NOMO-1 treated with DMSO at 0.1 percent for 48 hours (cell line): ENCODE data around the gene LRRTM2.
"Not testable (repeated sequence)": the region's sequence is repeated elsewhere in the genome, so short reads cannot be mapped to it uniquely, and the experiment has no call there.

Experiments
- DNase-seq: peaks from one replicate; lab custom pipeline; 2025; ENCODE audit not compliant: unreplicated experiment; lab: John Stamatoyannopoulos, UW

LRRTM2 gene, protein sequence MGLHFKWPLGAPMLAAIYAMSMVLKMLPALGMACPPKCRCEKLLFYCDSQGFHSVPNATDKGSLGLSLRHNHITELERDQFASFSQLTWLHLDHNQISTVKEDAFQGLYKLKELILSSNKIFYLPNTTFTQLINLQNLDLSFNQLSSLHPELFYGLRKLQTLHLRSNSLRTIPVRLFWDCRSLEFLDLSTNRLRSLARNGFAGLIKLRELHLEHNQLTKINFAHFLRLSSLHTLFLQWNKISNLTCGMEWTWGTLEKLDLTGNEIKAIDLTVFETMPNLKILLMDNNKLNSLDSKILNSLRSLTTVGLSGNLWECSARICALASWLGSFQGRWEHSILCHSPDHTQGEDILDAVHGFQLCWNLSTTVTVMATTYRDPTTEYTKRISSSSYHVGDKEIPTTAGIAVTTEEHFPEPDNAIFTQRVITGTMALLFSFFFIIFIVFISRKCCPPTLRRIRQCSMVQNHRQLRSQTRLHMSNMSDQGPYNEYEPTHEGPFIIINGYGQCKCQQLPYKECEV

DNA sequence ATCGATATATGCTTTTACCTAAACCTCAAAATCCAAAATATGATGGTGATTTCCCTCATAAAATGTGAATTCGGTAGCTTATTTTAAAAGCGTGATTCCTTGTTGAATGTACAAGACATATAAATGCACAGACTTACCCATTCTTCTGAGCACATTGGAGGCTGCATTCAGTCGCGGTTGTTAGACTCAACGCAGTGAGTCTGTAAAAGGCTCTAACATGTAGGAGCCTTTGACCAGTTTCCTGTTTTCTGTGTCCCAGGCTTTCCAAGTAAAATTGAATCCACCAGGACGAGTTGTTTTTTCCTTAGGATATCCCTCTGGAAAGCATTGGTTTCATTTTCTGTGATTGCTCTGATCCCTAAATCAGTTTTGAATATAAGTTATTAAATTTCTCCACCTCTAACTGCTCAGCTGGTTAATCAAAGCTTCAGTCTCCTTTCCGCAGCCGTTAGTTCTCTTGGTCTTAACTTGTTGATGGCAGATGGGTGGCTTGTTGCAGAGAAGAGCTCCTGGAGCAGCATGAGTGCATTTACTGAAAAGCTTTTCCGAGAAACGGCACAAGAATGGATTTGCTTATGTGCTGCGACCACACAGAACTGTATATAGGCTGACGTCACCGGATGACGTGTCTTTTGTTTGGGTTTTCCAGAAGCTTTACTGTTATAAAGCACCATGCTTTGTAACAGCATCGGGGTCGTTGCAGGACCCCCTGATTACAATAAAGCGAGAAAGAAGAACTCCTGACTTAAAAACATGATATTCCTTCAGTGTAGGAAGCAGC lies at the start of gene LRRTM2:
LRRTM2 (minus strand) TSS at position 565 of the 781 bp plus-strand sequence; CDS start at position 141, 424 bp downstream.
- DNase-seq, result no peak

DNA sequence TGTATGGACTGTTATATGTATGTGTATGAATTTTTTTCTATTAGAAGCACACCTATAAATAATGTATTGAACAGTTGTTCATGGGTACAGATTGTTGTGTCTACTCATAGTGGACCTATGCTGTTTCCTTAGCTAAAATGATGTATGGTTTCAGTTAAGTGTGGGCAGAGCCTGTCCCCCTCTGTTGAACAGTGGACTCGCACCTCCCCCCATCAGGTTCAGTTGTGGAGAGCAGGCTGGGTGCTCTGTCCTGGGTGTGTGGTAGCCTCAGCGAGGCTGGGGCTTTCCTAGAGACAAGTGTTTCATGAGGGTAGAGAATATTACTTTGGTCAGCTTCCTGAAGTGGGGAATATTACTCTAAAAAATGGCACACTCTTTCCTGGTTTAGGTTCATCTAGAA lies 47.4 kb upstream of the LRRTM2 start:
- no peak for DNase-seq

DNA sequence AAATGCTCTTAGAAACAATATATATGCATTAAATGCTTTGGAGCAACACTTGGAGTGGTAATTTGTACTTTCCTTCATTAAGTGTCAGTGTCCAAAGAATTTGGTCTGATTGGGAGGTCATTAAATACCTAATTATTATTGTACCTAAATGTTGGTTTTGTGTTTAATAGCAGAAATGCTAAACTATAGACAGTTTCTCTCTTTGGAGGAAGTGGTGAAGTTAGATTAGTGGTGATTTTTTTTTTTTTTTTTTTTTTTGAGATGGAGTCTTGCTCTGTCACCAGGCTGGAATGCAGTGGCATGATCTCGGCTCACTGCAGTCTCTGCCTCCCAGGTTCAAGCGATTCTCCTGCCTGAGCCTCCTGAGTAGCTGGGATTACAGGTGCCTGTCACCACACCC lies 46.2 kb upstream of the LRRTM2 start:
- not testable (repeated sequence) for DNase-seq

DNA sequence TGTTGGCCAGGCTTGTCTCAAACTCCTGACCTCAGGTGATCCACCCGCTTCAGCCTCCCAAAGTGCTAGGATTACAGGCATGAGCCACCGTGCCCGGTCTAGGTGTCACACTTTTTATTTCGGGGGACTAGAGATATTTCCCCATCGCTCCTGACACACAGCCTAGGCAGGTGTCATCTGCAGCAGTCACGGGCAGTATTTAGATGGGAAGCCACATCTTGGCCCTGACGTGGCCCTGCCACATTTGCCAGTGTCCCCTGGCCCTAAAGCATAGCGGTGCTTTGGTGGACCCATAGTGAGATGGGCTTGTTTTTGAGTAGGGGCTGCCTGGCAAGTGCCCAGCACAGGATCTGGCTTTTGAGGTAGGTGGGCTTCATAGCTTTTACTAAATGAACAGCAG lies 45.0 kb upstream of the LRRTM2 start:
- DNase-seq, result no peak

DNA sequence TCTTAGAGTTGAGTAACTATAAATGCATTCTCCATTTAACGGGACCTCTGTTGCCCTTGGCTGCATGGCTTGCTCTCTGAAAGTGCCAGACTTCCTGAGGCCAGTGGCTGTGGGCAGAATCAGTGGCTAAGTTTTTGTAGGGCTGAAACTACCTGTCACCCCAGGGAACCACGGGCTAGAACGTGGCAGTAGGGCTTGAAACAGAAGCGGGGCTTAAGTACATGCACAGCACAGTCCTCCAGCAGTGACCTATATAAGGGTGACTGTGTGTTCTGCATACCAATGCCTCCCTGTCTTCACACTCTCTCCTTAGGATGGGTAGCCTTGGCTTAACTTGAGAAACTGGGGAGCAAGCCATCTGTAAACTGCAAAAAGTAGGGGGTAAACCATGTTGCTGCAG lies 43.6 kb upstream of the LRRTM2 start:
- no peak for DNase-seq

DNA sequence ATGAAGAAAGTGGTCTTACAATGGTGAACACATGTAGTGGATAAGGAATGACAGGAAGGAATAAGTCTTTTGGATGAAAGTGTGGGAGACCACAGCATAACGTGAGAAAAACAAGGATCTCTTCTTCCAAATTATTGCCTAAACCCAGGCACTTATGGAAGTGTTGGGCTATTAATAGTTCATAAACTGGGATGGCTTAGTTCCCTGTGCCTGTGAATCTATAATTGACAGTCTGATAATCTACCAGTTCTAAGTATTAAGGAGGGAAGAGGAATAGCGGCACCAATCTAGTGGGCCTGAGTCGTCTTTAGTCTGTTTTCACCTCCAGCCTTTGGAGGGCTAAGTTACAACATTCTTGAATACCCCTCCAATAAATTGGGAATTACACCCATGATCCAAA lies 39.2 kb upstream of the LRRTM2 start:
- DNase-seq, result no peak

DNA sequence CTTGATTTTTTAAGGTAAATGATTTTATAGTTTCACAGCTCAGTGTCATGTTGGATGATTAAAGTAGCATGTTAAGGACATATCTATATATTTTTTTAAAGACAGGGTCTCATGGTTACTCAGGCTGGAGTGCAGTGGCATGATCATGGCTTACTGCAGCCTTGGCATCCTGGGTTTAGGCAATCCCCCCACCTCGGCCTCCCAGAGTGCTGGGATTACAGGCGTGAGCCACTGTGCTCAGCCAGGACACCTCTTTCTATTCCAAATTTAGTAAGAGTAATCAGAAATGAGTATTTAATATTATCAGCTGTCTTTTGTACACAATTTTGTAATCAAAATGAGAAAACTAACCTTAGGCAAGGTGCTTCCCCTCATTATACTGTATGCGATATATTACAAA lies 38.6 kb upstream of the LRRTM2 start:
- DNase-seq, result no peak

DNA sequence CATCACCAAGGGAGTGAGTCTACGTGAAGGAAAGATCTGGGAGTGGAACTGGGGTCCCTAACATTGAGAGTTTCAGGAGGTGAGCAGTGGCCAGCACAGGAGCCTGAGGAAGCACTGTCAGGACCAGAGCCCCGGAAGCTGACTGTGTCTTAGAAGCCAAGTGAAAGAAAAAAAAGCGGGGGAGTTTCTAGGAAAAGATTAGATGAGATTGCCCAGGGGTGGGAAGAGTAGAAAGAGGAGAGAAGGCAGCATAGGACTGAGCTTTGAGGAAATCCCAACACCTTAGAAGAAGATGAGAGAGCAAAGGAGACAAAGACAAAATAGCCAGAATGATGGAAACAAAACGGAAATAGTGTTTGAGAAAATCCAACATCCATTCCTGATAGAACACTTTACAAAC lies 37.0 kb upstream of the LRRTM2 start:
- no peak for DNase-seq

DNA sequence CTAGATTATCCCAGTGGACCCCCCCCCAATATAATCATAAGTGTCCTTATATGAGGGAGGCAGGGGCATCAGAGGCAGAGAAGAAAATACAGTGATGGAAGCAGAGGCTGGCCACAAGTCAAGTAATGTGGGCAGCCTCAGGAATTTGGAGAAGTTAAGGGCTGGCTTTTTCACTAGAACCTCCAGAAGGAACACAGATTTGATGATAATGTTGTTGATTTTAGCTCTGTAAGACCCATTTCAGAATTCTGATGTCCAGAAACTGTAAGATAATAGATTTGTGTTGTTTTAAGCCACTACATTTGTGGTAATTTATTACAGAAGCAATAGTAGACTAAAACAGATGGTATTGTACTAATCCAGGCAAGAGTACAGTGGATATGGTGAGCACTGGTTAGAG lies 36.3 kb upstream of the LRRTM2 start:
- no peak for DNase-seq

DNA sequence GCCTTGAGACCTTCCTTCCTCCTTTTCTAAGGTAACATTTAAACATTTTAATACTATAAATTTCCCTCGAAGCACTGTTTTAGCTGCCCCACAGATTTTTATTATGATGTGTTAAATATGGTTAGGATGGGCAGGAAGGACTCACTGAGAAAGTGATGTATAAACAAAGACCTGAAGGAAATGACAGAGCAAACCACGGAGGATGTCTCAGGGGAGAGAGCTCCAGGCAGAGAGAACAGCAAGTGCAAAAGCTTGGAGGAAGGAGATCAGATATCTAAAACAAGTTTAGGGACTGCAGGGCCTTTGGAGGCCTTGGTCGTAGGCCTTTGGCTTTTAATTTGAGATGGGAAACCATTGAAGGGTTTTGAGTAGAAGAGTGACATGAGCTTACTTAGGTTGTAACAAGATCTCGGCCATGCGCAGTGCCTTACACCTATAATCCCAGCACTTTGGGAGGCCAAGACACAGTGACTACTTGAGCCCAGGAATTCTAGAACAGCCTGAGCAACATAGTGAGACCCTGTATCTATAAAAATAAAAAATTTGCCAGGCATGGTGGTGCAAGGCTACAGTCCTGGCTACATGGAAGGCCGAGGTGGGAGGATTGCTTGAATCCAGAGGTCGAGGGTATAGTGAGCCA lies 35.5 kb upstream of the LRRTM2 start:
- DNase-seq, result no peak

DNA sequence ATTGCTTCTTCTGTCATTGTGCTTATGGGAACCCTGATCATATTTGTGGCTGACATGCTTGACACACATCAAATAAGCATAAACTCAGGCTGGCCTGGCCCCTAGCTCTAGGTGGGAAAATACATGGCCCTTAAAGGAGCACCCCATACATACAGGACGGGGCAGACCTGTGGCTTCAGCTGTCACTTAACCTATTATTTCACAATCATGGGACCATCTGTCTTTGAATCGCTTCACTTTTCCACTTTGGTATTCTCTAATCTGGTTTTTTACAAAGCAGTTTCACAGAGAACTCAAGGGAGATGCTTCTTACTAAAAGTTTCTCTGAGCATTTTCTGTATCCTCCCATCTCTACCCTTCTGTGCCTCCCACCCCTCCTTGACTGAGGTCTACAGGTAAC lies 34.6 kb upstream of the LRRTM2 start:
- no peak for DNase-seq

DNA sequence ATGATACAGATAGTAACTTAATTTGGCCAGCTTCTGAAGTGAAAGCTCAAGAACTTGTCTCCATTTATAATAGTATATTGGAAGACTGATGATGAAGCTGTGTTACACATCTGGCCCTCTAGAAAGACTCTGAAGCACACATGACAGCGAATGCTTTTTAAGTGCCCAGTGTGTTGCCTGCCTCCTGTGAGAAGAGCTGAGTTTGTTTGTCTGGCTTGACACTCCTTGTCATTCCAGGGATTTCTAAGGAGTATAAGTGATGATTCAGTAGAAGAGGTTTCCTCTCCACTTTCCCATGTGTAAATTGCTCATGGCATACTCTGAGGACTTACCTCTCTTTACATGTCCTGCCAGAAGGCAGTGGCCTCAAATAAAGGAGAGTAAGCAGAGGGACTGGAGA lies 30.4 kb upstream of the LRRTM2 start:
- no peak for DNase-seq

DNA sequence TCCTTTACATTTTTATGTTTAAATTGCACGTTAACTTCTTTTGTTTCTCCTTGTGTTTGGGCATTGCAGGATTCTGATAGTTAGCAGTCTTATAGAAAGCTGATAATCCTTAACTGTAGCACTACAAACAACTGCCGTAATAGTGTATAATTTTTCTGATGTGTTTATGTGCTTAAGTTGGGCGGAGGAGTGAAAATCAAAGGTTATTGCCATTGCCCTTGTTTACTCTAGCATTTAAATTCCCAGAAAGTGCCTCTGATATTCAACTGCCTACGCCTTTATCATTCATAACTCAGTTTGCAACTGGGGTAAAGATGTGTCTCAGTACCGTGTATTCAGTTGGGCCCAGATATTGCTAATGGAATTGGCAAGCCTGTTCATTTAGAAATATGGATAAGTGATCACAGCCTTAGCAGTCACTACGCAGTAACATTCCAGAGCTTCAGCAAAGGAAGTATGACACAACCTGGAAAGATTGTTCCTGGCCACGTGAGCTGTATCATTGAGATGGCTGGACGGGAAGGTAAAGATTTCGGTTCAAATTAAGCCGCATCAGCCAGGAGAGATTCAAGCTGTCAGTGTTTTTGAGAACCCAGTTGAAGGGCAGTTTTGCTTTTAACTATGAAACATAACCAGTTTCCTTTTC lies 28.1 kb upstream of the LRRTM2 start:
- no peak for DNase-seq

DNA sequence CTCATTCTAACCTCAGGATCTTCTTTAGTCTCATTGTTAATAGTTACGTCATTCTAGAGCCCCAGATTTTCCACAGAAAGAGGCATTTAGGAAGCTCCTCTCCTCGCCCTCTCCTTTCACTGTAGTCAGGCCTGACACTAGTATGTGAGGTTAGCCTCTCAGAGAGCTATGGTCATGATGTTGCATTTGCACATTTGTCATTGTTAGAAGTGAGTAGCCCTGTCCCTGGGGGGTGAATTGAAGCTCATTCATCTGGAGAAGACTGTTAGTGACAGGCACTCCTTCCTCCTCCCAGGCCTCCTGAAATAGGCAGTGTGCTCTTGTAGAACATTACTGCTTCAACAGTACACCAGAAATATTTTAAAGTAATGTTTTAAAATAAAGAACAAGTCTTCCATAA lies 26.6 kb upstream of the LRRTM2 start:
- no peak for DNase-seq

DNA sequence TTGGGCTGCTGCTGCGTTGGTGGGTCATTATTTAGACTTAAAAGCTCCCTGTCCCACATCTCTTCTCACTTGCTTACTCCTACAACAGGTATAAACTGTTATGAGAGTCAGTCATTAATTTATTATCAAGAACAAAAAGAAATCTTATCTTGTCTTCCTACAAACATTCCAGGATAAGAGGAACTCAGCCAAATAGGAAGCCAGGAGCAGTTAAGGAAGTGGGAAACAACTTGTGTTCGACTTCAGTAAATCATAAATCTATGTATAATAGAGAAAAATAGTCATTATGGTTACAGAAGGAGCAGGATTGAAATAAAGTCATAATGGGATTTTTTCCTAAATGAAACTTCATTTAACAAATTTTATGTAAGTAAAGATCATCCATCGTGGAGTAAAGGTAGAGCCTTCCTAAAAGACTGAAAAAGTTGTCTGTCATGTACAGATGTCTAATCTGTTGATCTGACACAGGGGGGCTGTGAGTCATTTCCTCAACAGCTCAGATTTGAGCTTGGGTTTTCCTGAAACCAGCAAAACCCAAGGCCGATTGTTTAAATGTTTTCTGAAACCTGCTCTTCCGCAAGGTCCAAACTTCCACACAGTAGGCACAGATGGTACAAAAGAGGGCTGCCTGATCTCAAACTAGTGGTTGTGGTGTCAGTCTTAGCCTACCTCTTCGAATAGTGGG lies 25.3 kb upstream of the LRRTM2 start:
- no peak for DNase-seq

DNA sequence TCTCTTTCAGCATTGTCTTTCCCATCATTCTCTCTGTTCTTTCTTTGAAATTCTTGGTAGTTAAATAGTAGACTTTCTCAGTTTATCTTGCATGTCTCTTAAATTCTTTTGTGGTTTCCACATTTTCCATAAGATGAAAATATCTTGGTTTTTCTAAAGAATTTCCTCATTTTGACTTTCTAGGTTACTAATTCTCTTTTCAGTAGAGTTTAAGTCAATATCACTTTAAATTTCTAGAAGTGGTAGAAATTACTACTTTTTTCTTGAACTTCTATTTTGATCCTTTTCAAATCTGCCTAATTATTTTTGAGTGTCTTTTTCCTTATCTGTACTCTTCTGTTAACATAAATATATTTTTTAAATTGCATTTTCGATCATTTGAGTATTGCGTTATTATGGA lies 23.6 kb upstream of the LRRTM2 start:
- no peak for DNase-seq

DNA sequence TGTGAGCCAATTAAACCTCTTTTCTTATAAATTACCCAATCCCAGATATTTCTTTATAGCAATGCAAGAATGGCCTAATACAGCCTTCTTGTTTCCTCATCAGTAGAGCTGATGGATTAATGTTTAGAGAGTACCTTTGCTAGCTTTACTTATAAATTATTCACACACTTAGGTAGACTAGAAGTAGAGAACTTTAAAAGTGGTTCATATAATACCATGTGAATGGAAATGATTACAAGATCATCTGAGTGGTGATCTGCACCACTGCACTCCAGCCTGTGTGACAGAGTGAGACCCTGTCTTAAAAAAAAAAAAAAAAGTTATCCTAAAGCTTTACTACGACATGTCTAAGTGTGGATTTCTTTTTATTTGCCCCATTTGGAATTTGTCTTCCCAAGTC lies 23.2 kb upstream of the LRRTM2 start:
- no peak for DNase-seq

DNA sequence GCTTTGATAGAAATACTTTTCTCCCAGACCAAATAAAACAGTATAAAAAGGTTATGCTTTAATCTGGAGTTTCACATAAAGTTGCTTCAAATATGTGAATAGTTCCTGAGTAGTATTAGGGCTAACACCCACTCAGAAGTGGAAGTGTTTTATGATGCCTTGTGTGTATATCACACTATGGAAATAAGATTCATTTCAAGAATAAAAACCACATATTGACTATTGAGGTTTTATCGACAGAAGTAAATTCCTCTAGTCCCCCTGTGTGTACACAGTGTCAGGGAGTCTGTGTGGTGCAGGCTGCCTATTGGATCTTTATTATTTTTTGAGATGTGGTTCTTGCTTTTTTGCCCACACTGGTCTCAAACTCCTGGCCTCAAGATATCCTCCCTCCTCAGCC lies 20.8 kb upstream of the LRRTM2 start:
- no peak for DNase-seq

DNA sequence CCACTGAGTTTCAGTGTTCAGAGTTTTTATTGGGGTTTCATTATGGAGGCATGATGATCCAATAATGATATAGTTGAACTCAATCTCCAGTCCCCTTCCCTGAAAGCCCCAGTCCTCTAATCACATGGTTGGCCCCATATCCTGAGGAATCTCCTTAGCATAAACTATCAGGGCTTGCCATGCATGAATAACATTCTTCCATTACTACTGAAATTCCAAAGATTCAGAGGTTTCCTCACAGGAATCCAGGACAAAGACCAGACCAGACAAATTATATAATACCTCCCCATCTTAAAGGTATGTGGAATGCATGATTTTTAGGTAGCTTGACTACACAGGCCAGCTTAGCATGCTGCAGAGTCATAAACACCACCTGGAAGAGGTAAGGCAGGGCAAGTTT lies 15.5 kb upstream of the LRRTM2 start:
- no peak for DNase-seq

DNA sequence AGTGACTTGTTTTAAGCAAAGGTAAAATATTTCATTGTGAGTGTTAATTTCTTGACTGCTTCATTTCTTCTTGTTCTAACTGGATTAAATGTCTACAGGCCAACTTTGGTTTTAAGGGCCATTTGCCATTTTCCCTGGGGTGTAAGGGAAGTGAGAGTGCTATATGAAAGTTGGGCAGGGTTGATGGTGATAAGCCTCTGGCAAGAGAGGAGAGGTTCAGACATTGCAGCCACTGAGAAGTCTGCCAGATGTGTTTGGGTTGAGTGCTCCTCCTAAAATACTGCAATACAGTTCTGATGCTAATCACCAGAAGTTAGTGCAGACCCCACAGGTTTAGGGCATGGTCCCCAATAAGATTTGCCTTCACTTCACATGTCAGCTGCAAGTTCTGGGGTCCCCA lies 14.9 kb upstream of the LRRTM2 start:
- no peak for DNase-seq

DNA sequence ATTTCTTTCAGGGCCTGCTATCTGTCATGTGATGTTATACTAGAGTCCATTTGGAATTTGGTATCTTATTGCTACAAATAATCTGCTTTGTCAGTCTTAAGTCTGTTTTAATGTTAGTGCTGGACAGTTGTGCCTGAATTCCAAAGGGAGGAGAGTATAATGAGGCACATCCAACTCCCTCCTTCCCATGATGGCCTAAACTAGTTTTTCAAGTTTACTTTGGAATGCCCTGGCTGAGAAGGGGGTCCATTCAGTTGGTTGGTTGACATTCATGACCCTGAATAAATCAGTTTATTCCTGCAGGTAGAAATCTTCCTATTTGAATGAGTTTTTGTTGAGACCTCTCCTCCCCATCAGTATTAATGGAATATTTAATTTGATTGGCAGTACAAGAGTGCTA lies 9.4 kb upstream of the LRRTM2 start:
- DNase-seq, result no peak
